ENCODE results near the gene ANO3.
"Not testable (repeated sequence)": the region's sequence is repeated elsewhere in the genome, so short reads cannot be mapped to it uniquely, and the experiment has no call there.

The ANO3 gene

GRCh38 chr11:26331911-26332571, at the start of gene ANO3:
ANO3 (plus strand) TSS chr11:26332130; CDS start chr11:26332276, 146 bp downstream.
- peak; percentile 66 for DNase-seq

GRCh38 chr11:26283852-26284408, 48.0 kb upstream of the ANO3 start:
- no peak for DNase-seq

GRCh38 chr11:26285608-26286007, 46.3 kb upstream of the ANO3 start:
- no peak for DNase-seq

- no peak for DNase-seq
Measured at GRCh38 chr11:26286472-26287066, 45.4 kb upstream of the ANO3 start.

- DNase-seq: no peak
Measured at GRCh38 chr11:26287067-26287518, 44.8 kb upstream of the ANO3 start.

- no peak for DNase-seq
Measured at GRCh38 chr11:26297189-26297975, 34.5 kb upstream of the ANO3 start.

GRCh38 chr11:26316372-26316771, 15.6 kb upstream of the ANO3 start:
- not testable (repeated sequence) for DNase-seq

GRCh38 chr11:26319906-26320305, 12.0 kb upstream of the ANO3 start:
- no peak for DNase-seq

- no peak for DNase-seq
Measured at GRCh38 chr11:26321516-26321915, 10.4 kb upstream of the ANO3 start.

- no peak for DNase-seq
Measured at GRCh38 chr11:26322335-26323067, 9.4 kb upstream of the ANO3 start.

- no peak for DNase-seq
Measured at GRCh38 chr11:26323837-26324236, 8.1 kb upstream of the ANO3 start.

GRCh38 chr11:26324270-26324669, 7.7 kb upstream of the ANO3 start:
- no peak for DNase-seq

GRCh38 chr11:26326793-26327400, 5.0 kb upstream of the ANO3 start:
- no peak for DNase-seq

GRCh38 chr11:26329206-26329605, 2.7 kb upstream of the ANO3 start:
- DNase-seq: no peak

GRCh38 chr11:26330262-26330661, 1.7 kb upstream of the ANO3 start:
- DNase-seq: no peak

GRCh38 chr11:26332572-26332915, 614 bp downstream of the ANO3 start:
- no peak for DNase-seq

GRCh38 chr11:26333906-26334305, 2.0 kb downstream of the ANO3 start:
- no peak for DNase-seq

GRCh38 chr11:26335903-26336302, 4.0 kb downstream of the ANO3 start:
- no peak for DNase-seq

- no peak for DNase-seq
Measured at GRCh38 chr11:26344647-26345046, 12.7 kb downstream of the ANO3 start.

GRCh38 chr11:26348776-26349175, 16.8 kb downstream of the ANO3 start:
- DNase-seq: no peak

GRCh38 chr11:26350002-26350401, 18.1 kb downstream of the ANO3 start:
- no peak for DNase-seq

GRCh38 chr11:26353010-26353409, 21.1 kb downstream of the ANO3 start:
- DNase-seq: no peak

- DNase-seq: no peak
Measured at GRCh38 chr11:26359055-26359454, 27.1 kb downstream of the ANO3 start.

All from 8988T (cell line).